KOPT-K1 (cell line): ENCODE results near the gene ATP6V0C.
A peak's percentile ranks its signal among the peaks of the same experiment; 100 is the strongest.

ENCODE experiments used
- H3K27ac ChIP-seq: fragments of 200-600 bp; sonication (generic); 2 replicates; pipeline ENCODE4 v1.5.1; 2016; ENCODE audit warnings: antibody characterized with exemption, mild to moderate bottlenecking, low read depth, low read length; ENCODE audit not compliant: poor library complexity, severe bottlenecking
- H3K36me3 ChIP-seq: fragments of 200-600 bp; sonication (generic); 2 replicates; pipeline ENCODE4 v1.5.1; 2017; ENCODE audit warnings: antibody characterized with exemption, mild to moderate bottlenecking, low read length, moderate library complexity; ENCODE audit not compliant: insufficient read depth
- H3K9me3 ChIP-seq: fragments of 200-600 bp; sonication (generic); 2 replicates; pipeline ENCODE4 v1.5.1; 2017; ENCODE audit warnings: antibody characterized with exemption, low read length, mild to moderate bottlenecking; ENCODE audit not compliant: insufficient read depth, poor library complexity, severe bottlenecking

The ATP6V0C gene

GRCh38 chr16:2513405-2514332 lies at the start of gene ATP6V0C:
TSS of gene ATP6V0C (plus strand) at chr16:2513952. CDS start at chr16:2514104, 152 bp downstream.
- Histone ChIP-seq H3K36me3 (peaks cover 16% of the 10 kb centered on the region), H3K9me3 (no peaks in the 10 kb centered on the region), H3K27ac (peak within 1 kb of the TSS; percentile 98)

GRCh38 chr16:2464333-2464732 lies 49.4 kb upstream of the ATP6V0C start:
- no peaks in the 10 kb centered on the region for H3K9me3 ChIP-seq
- H3K36me3 ChIP-seq = peaks cover 27% of the 10 kb centered on the region
- no peak overlapping the region for H3K27ac ChIP-seq

- Histone ChIP-seq H3K36me3 (peaks cover 27% of the 10 kb centered on the region), H3K27ac (no peak overlapping the region), H3K9me3 (no peaks in the 10 kb centered on the region)
These were observed 47.9 kb upstream of the ATP6V0C start for GRCh38 chr16:2465653-2466415.

- peaks cover 16% of the 10 kb centered on the region; the same call in 1 of the 2 replicates for H3K36me3 ChIP-seq
- no peaks in the 10 kb centered on the region for H3K9me3 ChIP-seq
- H3K27ac ChIP-seq = no peak overlapping the region
These were observed 46.9 kb upstream of the ATP6V0C start for GRCh38 chr16:2466667-2467527.

- Histone ChIP-seq H3K9me3 (no peaks in the 10 kb centered on the region), H3K27ac (no peak overlapping the region), H3K36me3 (peaks cover 10% of the 10 kb centered on the region; the same call in 1 of the 2 replicates)
These were observed 46.1 kb upstream of the ATP6V0C start for GRCh38 chr16:2467528-2468232.

- peaks cover 8% of the 10 kb centered on the region; the same call in 1 of the 2 replicates for H3K36me3 ChIP-seq
- no peak overlapping the region for H3K27ac ChIP-seq
- no peaks in the 10 kb centered on the region for H3K9me3 ChIP-seq
These were observed 45.5 kb upstream of the ATP6V0C start for GRCh38 chr16:2468233-2468724.

- Histone ChIP-seq H3K27ac (no peak overlapping the region), H3K36me3 (peaks cover 2% of the 10 kb centered on the region; the same call in 1 of the 2 replicates), H3K9me3 (no peaks in the 10 kb centered on the region)
These were observed 44.9 kb upstream of the ATP6V0C start for GRCh38 chr16:2468725-2469398.

- H3K9me3 ChIP-seq = no peaks in the 10 kb centered on the region
- no peak overlapping the region for H3K27ac ChIP-seq
These were observed 44.1 kb upstream of the ATP6V0C start for GRCh38 chr16:2469399-2470233.

GRCh38 chr16:2470234-2470601 lies 43.5 kb upstream of the ATP6V0C start:
- Histone ChIP-seq H3K36me3 (no peaks in the 10 kb centered on the region), H3K9me3 (no peaks in the 10 kb centered on the region), H3K27ac (no peak overlapping the region)

More at GRCh38 chr16:2469399-2470233, 44.1 kb upstream of the ATP6V0C start:
- no peaks in the 10 kb centered on the region; the same call in 1 of the 2 replicates for H3K36me3 ChIP-seq

GRCh38 chr16:2470603-2471015 lies 43.1 kb upstream of the ATP6V0C start:
- H3K36me3 ChIP-seq = no peaks in the 10 kb centered on the region
- H3K27ac ChIP-seq = no peak overlapping the region
- H3K9me3 ChIP-seq = no peaks in the 10 kb centered on the region

- Histone ChIP-seq H3K27ac (no peak within 1 kb of the TSS), H3K9me3 (no peaks in the 10 kb centered on the region), H3K36me3 (no peaks in the 10 kb centered on the region)
These were observed 42.6 kb upstream of the ATP6V0C start, which contains the start of gene NTN3 for GRCh38 chr16:2471016-2471652. TSS of gene NTN3 (plus strand) at chr16:2471297. CDS start at chr16:2471702, 405 bp downstream.

- Histone ChIP-seq H3K27ac (no peak overlapping the region), H3K9me3 (no peaks in the 10 kb centered on the region), H3K36me3 (no peaks in the 10 kb centered on the region)
These were observed 41.9 kb upstream of the ATP6V0C start for GRCh38 chr16:2471653-2472487.
